ENCODE measurements around the gene INTS11. TPM values are rescaled to one million over a fixed set of nuclear protein-coding genes. Genes with fewer than 3 reads are reported as not detected.

Gene INTS11
- total and polyA plus RNA-seq, 4 donors, result 26.3 to 40.5 (median 34.5) TPM

DNA sequence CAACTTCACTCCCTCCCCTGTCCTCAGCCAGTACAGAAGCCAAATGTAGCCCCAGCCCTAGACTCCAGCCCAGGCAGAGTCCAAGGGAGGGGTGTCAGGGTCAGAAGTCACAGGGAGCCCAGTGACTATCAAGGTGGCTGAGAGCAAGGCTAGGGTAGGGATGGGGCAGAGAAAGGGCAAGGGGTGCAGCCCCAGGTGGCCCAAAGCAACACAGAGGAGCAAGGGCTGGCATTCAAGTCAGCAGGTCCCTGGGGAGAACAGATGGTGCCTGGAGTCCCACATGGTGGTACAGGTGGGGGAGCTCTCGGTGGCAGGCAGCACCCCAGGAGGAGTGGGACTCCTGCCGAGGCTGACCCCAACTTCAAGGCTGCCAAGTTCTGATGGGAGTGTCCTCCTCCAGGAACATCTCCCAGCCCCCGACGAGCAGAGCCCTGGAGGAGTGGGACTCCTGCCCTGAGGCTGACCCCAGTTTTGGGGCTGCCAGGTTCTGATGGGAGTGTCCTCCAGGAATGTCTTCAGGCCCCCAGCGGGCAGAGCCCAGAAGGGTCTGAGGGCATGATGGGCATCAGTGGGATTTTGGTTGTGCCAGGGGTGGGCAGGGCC, 28.4 kb upstream of the INTS11 start:
- peaks cover 2 to 34% (median 10%) of the 10 kb centered on the region in 4 donors for H3K4me1 ChIP-seq (ENCODE audit: control insufficient read depth in 4 of 4, insufficient read depth in 4 of 4, low read length in 3 of 4)
- H3K36me3 ChIP-seq (ENCODE audit: control insufficient read depth in 4 of 4, insufficient read depth in 3 of 4, low read depth in 1 of 4, low read length in 3 of 4), result no peaks in the 10 kb centered on the region
- H3K4me3 ChIP-seq (ENCODE audit: low read depth in 1 of 3, low read length in 3 of 3), result no peak overlapping the region
- WGBS, result 25% methylated on average over 5 of the region's 5 CpGs
- H3K9ac ChIP-seq (ENCODE audit: low read depth in 1 of 2, low read length in 2 of 2), result no peak overlapping the region
- H3K9me3 ChIP-seq (ENCODE audit: control insufficient read depth in 4 of 4, low read length in 3 of 4), result no peaks in the 10 kb centered on the region
- TF ChIP-seq FOXA1 (IDR thresholded peaks at IDR 0.05) (no peak), EGR1 (IDR thresholded peaks at IDR 0.05; ENCODE audit: low read depth in 2 of 2) (no peak), RAD21 (IDR thresholded peaks at IDR 0.05) (no peak), HNF4G (IDR thresholded peaks at IDR 0.05) (no peak), REST (IDR thresholded peaks at IDR 0.05) (no peak), HNF4A (conservative IDR thresholded peaks at IDR 0.05) (no peak), TAF1 (conservative IDR thresholded peaks at IDR 0.05) (no peak), YY1 (IDR thresholded peaks at IDR 0.05) (no peak), RXRA (IDR thresholded peaks at IDR 0.05) (no peak), GABPA (IDR thresholded peaks at IDR 0.05 in 1 of 2, conservative IDR thresholded peaks at IDR 0.05 in 1 of 2) (no peak), FOXA2 (IDR thresholded peaks at IDR 0.05) (no peak), JUND (IDR thresholded peaks at IDR 0.05) (no peak), NR2F2 (IDR thresholded peaks at IDR 0.05) (no peak), SP1 (IDR thresholded peaks at IDR 0.05) (no peak)
- TF ChIP-seq, protein P1, sequence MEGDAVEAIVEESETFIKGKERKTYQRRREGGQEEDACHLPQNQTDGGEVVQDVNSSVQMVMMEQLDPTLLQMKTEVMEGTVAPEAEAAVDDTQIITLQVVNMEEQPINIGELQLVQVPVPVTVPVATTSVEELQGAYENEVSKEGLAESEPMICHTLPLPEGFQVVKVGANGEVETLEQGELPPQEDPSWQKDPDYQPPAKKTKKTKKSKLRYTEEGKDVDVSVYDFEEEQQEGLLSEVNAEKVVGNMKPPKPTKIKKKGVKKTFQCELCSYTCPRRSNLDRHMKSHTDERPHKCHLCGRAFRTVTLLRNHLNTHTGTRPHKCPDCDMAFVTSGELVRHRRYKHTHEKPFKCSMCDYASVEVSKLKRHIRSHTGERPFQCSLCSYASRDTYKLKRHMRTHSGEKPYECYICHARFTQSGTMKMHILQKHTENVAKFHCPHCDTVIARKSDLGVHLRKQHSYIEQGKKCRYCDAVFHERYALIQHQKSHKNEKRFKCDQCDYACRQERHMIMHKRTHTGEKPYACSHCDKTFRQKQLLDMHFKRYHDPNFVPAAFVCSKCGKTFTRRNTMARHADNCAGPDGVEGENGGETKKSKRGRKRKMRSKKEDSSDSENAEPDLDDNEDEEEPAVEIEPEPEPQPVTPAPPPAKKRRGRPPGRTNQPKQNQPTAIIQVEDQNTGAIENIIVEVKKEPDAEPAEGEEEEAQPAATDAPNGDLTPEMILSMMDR (IDR thresholded peaks at IDR 0.05; ENCODE audit: low read depth, low read length, missing input control), result no peak
- TF ChIP-seq, protein P2, sequence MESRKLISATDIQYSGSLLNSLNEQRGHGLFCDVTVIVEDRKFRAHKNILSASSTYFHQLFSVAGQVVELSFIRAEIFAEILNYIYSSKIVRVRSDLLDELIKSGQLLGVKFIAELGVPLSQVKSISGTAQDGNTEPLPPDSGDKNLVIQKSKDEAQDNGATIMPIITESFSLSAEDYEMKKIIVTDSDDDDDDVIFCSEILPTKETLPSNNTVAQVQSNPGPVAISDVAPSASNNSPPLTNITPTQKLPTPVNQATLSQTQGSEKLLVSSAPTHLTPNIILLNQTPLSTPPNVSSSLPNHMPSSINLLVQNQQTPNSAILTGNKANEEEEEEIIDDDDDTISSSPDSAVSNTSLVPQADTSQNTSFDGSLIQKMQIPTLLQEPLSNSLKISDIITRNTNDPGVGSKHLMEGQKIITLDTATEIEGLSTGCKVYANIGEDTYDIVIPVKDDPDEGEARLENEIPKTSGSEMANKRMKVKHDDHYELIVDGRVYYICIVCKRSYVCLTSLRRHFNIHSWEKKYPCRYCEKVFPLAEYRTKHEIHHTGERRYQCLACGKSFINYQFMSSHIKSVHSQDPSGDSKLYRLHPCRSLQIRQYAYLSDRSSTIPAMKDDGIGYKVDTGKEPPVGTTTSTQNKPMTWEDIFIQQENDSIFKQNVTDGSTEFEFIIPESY (IDR thresholded peaks at IDR 0.05), result no peak
- TF ChIP-seq, protein P3, sequence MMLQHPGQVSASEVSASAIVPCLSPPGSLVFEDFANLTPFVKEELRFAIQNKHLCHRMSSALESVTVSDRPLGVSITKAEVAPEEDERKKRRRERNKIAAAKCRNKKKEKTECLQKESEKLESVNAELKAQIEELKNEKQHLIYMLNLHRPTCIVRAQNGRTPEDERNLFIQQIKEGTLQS (IDR thresholded peaks at IDR 0.05), result no peak
- TF ChIP-seq, protein P4, sequence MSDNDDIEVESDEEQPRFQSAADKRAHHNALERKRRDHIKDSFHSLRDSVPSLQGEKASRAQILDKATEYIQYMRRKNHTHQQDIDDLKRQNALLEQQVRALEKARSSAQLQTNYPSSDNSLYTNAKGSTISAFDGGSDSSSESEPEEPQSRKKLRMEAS (IDR thresholded peaks at IDR 0.05), result no peak
- peaks cover 0 to 2% (median 0%) of the 10 kb centered on the region in 4 donors for H3K27me3 ChIP-seq (ENCODE audit: control insufficient read depth in 4 of 4, insufficient read depth in 4 of 4, low read length in 3 of 4)
- H3K27ac ChIP-seq (ENCODE audit: low read depth in 1 of 2, low read length in 2 of 2), result no peak overlapping the region
- no peak for DNase-seq (ENCODE audit: low spot score)

Data from liver (tissue), 9 donors.